A549 treated with CpdA at 1 μM for 4 hours (cell line): ENCODE results near the gene SLC9C2. TPM values are rescaled to one million over a fixed set of nuclear protein-coding genes. Genes with fewer than 3 reads are reported as not detected.

Experiments used
- total RNA-seq: library from RNA; stranded (reverse); fragments of 200-300 nt; extraction: Qiagen RNA extraction; gene quantifications from 5 replicates; pipeline ENCODE4 v1.2.3, GENCODE V29; 2022; ENCODE audit warnings: low read depth

SLC9C2 gene
- not detected in 5 replicates for total RNA-seq

GRCh38 chr1:173603056-173603591 is at the start of gene SLC9C2:
Gene SLC9C2, minus strand, starts transcription at chr1:173603072. Its CDS starts 1,296 bp downstream, at chr1:173601776.

GRCh38 chr1:173635116-173635515 is 32.2 kb upstream of the SLC9C2 start, which contains the start of gene TEX50:
Gene TEX50, plus strand, starts transcription at chr1:173635338. Its CDS starts 184 bp downstream, at chr1:173635522.

GRCh38 chr1:173477286-173478093 is 125.4 kb downstream of the SLC9C2 start, which contains the start of gene PRDX6:
Gene PRDX6, plus strand, starts transcription at chr1:173477335. Its CDS starts 63 bp downstream, at chr1:173477398.

Other genes starting within 250 kb of the SLC9C2 start
- 276 to 325 TPM (median 302 TPM) in 5 replicates for gene PRDX6, start 125.7 kb downstream of the SLC9C2 start, total RNA-seq
- gene TEX50, start 32.3 kb upstream of the SLC9C2 start, total RNA-seq: not detected in 5 replicates
- 0.15 TPM in 2 of 5 replicates, not detected in the others for gene ANKRD45, start 66.8 kb upstream of the SLC9C2 start, total RNA-seq
- 9.4 to 15.5 TPM (median 12.4 TPM) in 5 replicates for gene KLHL20, start 111.9 kb upstream of the SLC9C2 start, total RNA-seq
- gene DARS2, start 221.6 kb upstream of the SLC9C2 start, total RNA-seq: 37.2 to 46.4 TPM (median 42.7 TPM) in 5 replicates
- 10.2 to 12.4 TPM (median 11.4 TPM) in 5 replicates for gene CENPL, start 221.8 kb upstream of the SLC9C2 start, total RNA-seq